ENCODE results near the gene OSBPL7.

OSBPL7 gene

DNA sequence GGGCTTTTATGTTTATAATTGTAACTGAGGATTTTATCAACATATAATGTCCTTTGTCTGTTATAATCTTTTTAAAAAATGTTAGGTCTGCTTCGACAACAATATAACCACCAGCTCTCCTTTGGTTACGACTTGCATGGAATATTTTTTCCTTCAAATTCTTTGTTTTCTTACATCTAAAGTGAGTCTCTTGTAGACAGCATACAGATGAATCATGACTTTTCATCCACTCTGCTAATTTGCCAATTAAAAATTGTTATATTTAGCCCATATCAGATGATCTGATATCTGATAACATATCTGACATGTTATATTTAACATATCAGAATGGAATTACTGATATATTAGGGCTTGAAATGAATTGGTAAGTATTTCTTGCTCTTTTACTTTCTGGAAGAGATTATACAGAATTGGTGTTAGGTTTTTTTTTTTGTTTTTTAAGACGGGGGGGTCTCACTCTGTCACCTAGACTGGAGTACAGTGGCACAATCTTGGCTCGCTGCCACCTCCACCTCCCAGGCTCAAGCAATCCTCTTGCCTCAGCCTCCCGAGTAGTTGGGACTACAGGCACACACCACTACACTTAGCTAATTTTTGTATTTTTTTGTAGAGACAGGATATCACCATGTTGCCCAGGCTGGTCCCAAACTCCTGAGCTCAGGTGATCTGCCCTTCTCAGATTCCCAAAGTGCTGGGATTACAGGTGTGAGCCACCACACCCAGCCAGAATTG is 61.0 kb downstream of the OSBPL7 start:
- DNase-seq = no peak

DNA sequence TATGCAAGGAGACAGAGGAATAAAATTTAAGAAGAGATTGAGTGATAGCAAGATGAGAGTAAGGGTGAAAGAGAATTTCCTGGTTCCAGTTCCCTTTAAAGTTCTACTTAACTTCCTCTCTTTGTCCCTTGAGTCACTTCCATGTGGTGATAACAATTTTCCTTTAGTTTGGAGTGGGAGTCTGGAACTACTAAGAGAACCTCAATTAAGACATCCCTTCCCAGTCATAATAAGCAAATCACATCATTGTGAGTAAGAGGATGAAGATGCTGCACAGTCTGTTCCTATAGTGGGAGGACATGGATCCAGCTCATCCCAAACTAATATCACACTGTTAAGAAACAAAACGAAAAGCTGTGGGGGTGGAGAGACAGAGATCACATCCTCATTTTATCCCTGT is 64.2 kb downstream of the OSBPL7 start:
- DNase-seq = no peak

Data from fibroblast of skin of right biceps (primary cell).